ENCODE data around the gene TNFRSF25.
"Not testable (repeated sequence)": the region's sequence is repeated elsewhere in the genome, so short reads cannot be mapped to it uniquely, and the experiment has no call there.

Gene TNFRSF25

DNA sequence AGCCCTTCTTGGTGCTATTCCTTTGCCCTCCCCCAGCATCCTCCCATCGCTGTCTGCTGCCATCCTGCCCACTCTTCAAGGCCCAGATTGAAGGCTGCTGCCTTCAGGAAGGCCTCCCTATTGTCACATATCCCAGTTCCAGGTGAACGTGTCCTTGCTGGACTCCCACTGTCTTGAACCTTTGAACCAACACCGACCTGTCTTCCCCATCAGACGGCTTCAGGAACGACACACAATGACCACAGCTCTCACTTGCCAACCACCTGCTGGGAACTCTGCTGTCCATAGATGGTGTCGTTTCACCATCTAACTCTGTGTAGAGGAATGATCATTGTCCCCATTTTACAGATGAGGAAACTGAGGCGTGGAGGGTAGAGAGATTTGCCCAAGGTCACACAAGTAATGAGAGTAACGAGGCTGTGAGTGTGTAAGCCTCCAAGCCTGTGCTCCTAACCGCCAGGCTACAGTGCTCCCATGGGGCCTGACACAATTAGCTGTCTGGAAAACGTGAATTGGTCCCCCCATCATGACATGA, 35.4 kb upstream of the TNFRSF25 start:
- DNase-seq (ENCODE audit: low spot score) = no peak

- no peak for DNase-seq (ENCODE audit: low spot score)
These were observed 34.7 kb upstream of the TNFRSF25 start for GRCh38 chr1:6500544-6501278.

DNA sequence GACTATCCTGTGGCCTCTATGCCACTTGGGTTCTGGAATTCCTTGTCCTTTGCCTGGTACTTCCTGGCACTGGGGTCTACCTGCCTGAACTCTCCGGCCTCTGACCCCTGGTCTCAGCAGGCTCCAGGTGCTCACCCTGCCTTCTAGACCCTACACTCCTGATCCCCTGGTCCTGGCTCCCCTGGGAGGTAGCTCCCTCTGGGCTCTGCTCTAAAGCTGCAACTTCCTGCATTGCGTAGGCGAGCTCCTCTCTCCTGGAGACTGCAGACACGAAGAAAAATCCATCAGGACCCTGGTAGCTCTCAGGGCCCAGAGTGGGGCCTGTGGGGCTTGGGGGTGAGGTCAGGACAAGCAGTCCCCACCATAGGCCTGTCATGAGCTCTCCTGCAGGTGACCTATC, 33.3 kb upstream of the TNFRSF25 start:
- no peak for DNase-seq (ENCODE audit: low spot score)

DNA sequence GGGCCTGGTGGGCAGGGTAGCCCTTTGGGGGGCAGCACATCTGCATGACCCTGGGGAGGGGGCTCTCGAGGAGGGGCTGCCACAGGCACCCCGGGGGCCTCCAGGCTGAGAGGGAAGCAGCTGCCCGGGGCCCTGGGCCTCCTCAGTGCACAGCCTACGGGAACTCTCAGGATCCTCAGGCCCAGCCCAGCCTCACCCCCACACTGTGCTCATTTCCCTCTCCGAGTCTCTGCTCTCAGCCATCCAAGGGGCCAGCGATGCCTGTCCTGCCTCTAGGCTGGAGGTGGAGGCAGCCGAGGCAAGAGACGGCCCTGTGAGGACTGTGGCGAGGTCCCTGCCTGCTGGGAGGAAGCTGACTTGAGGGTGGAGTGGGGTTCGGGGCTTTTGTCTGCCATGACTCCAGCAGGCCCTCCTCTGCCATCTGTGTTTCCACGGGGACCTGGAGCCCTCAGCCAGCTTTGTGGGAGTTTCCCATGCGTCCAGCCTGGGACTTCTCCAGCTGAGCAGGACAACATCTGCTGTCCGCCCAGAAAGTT, 32.7 kb upstream of the TNFRSF25 start:
- DNase-seq (ENCODE audit: low spot score) = no peak

- DNase-seq (ENCODE audit: low spot score) = no peak
These were observed 32.0 kb upstream of the TNFRSF25 start for GRCh38 chr1:6497867-6498575.

DNA sequence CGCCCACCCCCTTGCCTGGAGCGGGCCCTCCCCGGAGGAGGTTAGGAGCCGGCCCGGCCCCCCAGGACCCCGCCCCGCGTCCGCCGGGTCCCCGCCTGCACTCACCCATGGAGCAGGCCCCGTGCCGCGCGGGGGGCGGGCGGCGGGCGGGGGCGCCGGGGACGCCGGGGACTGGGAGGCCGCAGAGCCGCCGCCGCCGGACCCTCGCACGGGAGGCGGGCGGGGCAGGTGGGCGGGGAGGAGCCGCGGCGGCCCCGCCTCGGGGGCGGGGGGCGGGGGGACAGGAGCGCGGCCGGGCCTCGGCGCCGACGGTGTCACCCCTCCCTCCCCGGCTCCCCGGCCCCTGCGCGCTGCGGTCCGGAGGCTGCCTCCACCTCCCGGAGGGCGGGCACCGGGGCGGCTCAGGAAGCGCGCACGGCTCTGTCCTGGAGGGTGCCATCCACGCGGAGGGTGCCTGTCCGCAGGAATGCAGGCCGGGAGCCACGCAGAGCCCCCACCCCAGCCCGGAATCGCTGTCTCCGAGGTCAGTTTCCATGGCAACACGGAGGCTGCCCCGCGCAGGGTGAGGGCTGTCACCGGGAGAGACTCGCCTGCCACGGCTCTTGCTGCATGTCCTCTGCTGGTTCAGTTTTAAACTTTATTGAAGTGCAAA, 31.4 kb upstream of the TNFRSF25 start:
- DNase-seq (ENCODE audit: low spot score) = peak; percentile 53

GRCh38 chr1:6496890-6497214, 30.9 kb upstream of the TNFRSF25 start:
- DNase-seq (ENCODE audit: low spot score) = no peak

DNA sequence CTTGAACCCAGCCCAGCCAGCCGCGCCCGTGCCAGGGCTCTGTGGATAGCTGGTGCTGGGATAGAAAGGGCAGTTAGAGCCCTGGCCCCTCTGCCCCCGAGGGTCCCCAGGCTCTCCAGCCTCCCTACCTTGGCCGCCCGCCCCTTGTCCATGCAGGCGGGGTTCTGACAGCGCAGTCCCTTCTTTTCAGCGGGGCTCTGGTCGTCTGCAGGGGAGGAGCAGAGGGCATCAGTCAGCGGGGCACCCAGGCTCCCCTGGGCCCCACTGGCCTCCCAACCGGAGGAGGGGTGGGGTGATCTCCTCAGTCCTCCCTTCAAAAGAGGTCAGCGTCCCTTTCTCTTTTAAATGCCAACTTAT, 30.4 kb upstream of the TNFRSF25 start:
- no peak for DNase-seq (ENCODE audit: low spot score)

DNA sequence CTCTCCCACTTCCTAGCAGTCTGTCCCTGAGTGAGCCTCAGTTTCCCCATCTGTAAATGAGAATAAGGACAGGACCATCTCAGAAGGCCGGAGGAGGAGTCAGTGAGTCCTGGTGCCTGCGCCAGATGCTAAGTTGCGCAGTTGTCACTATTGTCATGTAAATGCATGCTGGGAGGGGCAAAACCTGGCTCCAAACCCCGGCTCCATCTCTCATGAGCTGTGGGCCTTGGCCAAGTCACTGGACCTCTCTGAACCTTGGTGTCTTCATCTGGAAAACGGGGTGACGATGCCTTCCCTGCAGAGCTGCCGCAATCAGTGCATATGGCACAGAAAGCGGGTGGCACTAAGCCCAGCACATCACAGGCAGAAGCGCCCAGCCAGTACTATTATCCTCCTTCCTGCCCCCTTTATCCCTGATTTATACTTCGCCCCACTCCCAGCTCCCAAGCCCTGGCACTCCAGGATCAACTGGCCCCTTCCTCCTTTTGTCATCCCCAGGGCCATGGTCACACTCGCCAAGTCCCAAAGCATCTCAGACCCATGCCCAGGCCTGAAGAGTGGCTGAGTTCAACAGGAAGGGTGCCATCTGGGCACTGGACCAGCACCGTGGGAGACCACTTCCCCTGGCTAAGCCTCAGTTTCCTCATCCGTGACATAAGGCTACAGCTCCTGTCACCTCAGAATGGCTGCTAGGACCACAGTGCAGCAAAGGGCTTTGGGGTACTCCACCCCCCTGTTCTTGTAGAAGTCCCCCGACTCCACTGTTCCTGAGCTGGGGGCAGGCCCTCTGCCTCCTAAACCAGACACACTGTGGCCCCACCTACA, 29.8 kb upstream of the TNFRSF25 start:
- no peak for DNase-seq (ENCODE audit: low spot score)

DNA sequence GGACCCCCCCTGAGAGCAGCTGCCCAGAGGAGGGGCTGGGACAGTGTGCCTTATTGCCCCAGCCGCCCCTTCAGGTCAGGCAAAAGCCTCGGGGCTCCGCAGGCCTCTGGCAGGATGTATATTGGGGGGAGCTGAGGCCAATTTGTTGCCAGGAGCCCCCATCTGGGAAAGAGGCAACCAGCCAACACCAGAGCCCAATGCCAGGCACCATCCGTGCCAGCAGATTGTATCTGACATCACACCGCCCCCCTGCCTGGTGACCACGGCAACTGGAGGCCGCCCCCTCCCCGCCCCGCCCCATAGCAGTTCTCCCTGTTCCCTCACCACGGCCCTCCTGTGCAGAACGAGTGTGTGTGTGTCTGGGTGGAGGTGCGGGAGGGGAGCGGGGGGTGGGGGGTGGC, 29.1 kb upstream of the TNFRSF25 start:
- DNase-seq (ENCODE audit: low spot score) = no peak

DNA sequence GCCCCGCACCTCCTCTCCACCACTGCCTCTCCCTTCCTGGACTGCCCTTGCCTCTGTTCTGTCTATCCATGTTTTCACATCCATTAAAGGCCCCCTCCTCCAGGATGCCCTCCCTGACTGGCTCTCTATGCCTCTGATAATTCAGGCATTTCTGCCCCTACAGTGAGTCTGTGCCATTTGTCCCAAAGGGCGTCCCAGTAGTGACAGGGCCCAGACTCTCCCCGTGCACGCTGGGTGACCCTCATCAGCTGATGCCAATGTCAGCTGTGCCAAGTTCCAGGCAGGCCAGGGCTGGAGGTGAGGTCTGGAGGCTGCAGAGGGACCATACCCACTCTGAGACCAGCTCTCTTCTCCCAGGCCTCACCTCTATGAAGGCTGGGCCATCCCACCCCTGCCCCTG, 28.7 kb upstream of the TNFRSF25 start:
- no peak for DNase-seq (ENCODE audit: low spot score)

GRCh38 chr1:6493834-6494223, 27.9 kb upstream of the TNFRSF25 start:
- not testable (repeated sequence) for DNase-seq (ENCODE audit: low spot score)

- DNase-seq (ENCODE audit: low spot score) = no peak
These were observed 26.0 kb upstream of the TNFRSF25 start for GRCh38 chr1:6491966-6492365.

GRCh38 chr1:6491480-6491962, 25.5 kb upstream of the TNFRSF25 start, which contains the start of gene PLEKHG5:
PLEKHG5 (minus strand) TSS chr1:6491667; CDS start chr1:6477571, 14,096 bp downstream.
- peak; percentile 92 for DNase-seq (ENCODE audit: low spot score)

- no peak for DNase-seq (ENCODE audit: low spot score)
These were observed 25.1 kb upstream of the TNFRSF25 start for GRCh38 chr1:6491081-6491449.

DNA sequence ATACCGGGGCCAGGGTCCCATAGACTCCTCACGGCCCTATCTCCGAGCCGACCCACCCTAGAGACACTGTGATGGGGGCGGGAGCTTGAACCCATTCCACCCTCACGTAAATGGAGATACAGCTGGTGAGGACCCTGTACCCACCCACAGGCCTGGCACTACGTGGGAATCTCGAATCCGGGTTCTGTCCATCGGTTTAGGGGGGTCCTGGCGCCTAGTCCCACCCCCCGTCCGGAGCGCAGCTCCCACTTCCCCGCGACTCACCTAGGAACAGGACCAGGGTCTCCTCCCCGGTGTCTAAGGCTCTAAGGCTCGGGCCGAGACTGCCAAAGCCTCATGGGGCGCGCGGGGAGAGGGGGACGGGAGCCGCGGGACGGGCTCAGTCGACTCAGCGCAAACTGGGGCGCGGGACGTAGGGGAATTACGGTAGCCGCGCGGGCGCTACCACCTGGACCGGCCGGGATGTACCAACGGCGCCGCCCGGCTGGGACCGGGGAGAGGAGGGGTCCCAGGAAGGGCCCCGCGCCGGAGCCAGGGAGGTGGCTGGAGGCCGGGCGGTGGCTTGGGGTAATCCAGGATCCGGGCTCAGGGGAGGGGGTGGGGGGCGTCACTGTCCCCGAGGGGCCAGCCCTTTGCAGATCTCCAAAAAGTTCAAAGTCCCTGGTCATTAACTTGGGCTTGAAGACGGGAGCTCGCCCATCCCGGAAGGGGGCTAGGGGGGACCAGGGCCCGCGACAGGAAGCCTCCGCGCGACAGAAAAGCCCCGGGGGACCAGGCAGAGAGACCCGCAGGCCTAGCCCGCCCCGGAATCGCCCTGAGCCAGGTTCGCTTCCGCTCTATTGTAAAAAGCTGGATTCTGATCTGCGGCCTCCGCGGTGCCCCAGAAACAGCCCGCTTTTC, 24.5 kb upstream of the TNFRSF25 start:
- DNase-seq (ENCODE audit: low spot score) = peak; percentile 86

GRCh38 chr1:6489799-6490180, 23.8 kb upstream of the TNFRSF25 start:
- peak; percentile 87 for DNase-seq (ENCODE audit: low spot score)

DNA sequence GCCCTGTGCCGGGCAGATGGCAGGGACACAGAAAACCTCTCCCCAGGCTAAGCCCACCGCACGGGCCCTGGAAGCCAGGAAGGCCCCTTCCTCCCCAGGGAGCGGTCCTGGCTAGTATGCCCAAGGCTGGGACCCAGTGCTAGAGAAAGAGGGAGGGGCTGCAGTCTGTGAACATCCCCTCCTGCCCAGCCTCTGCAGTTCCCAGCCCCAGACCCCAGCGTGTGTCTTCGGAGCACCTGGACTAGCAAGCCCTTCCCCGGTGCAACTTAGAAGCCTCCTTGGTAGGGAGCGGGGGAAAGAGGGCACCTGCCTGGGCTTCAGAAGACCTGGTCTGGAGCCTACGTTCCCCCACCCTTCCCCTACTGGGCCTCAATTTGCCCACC, 23.4 kb upstream of the TNFRSF25 start:
- no peak for DNase-seq (ENCODE audit: low spot score)

GRCh38 chr1:6488602-6489382, 22.8 kb upstream of the TNFRSF25 start:
- no peak for DNase-seq (ENCODE audit: low spot score)

Measured in RKO (cell line).